ENCODE measurements around the gene STING1.
"Not testable (repeated sequence)": the region's sequence is repeated elsewhere in the genome, so short reads cannot be mapped to it uniquely, and the experiment has no call there.

GRCh38 chr5:139525586-139526308 lies 43.2 kb upstream of the STING1 start:
- not testable (repeated sequence) for TF ChIP-seq CTCF (IDR thresholded peaks at IDR 0.05 in 4 of 5, conservative IDR thresholded peaks at IDR 0.05 in 1 of 5); POLR2A (IDR thresholded peaks at IDR 0.05)

Measured in gastrocnemius medialis (tissue), 4 donors.